ENCODE data around the gene ZNF777.

- TF ChIP-seq MAFK (IDR thresholded peaks at IDR 0.05; ENCODE audit: low read depth, low read length) (no peak), USF2 (IDR thresholded peaks at IDR 0.05; ENCODE audit: low read depth, low read length) (no peak), RCOR1 (IDR thresholded peaks at IDR 0.05; ENCODE audit: insufficient replicate concordance, low read length) (no peak)
Measured at GRCh38 chr7:149497467-149498261, 36.8 kb upstream of the ZNF777 start, which contains the start of gene ZNF746.

All from IMR-90 (cell line).